Cardiac fibroblast (primary cell): ENCODE data around the gene PDE4D.

ENCODE experiments used
- DNase-seq, 2 donors: peaks; one replicate each; pipeline versions ENCODE4 v3.0.0 to v3.0.0-alpha.2; 2010; ENCODE audit warnings: low read depth in 2 of 2
- H3K4me3 ChIP-seq, 2 donors: replicated peaks in 1 of 2; 1 replicate in 1 of 2; 2 replicates in 1 of 2; pipeline ENCODE4 v1.5.1; 2011; ENCODE audit warnings: low read depth in 2 of 2, low read length in 2 of 2, mild to moderate bottlenecking in 2 of 2, moderate library complexity in 1 of 2
- CTCF ChIP-seq: IDR thresholded peaks from one replicate; pipeline ENCODE4 v1.5.1; 2011; ENCODE audit warnings: low read depth, mild to moderate bottlenecking, low read length, inconsistent platforms

Gene PDE4D

GRCh38 chr5:59126708-59127573, 766.6 kb downstream of the PDE4D start:
- peak; percentile 48 to 55 for DNase-seq
- H3K4me3 ChIP-seq, result peak overlapping the region in 1 of 2 donors; percentile 26
- TF ChIP-seq CTCF, result no peak

GRCh38 chr5:59126016-59126707, 767.4 kb downstream of the PDE4D start:
- DNase-seq, result peak; percentile 7 to 13
- TF ChIP-seq CTCF, result no peak
- no peak overlapping the region for H3K4me3 ChIP-seq

GRCh38 chr5:59125011-59125961, 768.2 kb downstream of the PDE4D start:
- H3K4me3 ChIP-seq, result no peak overlapping the region
- no peak for TF ChIP-seq CTCF
- peak; percentile 12 to 22 for DNase-seq

GRCh38 chr5:59123595-59124561, 769.6 kb downstream of the PDE4D start:
- DNase-seq, result no peak
- TF ChIP-seq CTCF, result no peak
- no peak overlapping the region for H3K4me3 ChIP-seq

- TF ChIP-seq CTCF, result no peak
- DNase-seq, result no peak
- no peak overlapping the region for H3K4me3 ChIP-seq
Measured at GRCh38 chr5:59119480-59119879, 774.0 kb downstream of the PDE4D start.
